Midbrain (tissue), 1 donor: Measurements from ENCODE around the gene MRPS31.
"Not testable (repeated sequence)": the region's sequence is repeated elsewhere in the genome, so short reads cannot be mapped to it uniquely, and the experiment has no call there.

Experiments
- DNase-seq: peaks from one replicate; lab custom pipeline; 2025; lab: John Stamatoyannopoulos, UW

The MRPS31 gene

GRCh38 chr13:40789275-40790153, 18.5 kb upstream of the MRPS31 start, which contains the start of gene SLC25A15:
Gene SLC25A15, plus strand, starts transcription at chr13:40789611. Its CDS starts 3,616 bp downstream, at chr13:40793227.
- DNase-seq, result peak; percentile 45

- not testable (repeated sequence) for DNase-seq
Measured at GRCh38 chr13:40788540-40789274, 17.7 kb upstream of the MRPS31 start.

GRCh38 chr13:40787062-40787461, 16.1 kb upstream of the MRPS31 start:
- no peak for DNase-seq

GRCh38 chr13:40786568-40786996, 15.6 kb upstream of the MRPS31 start:
- no peak for DNase-seq

- DNase-seq, result no peak
Measured at GRCh38 chr13:40784540-40784939, 13.6 kb upstream of the MRPS31 start.

GRCh38 chr13:40782971-40783370, 12.0 kb upstream of the MRPS31 start:
- DNase-seq, result not testable (repeated sequence)

GRCh38 chr13:40781717-40782116, 10.7 kb upstream of the MRPS31 start:
- DNase-seq, result peak; percentile 1

GRCh38 chr13:40780822-40781401, 9.9 kb upstream of the MRPS31 start:
- DNase-seq, result no peak

GRCh38 chr13:40779796-40780285, 8.9 kb upstream of the MRPS31 start:
- no peak for DNase-seq

- no peak for DNase-seq
Measured at GRCh38 chr13:40779049-40779448, 8.1 kb upstream of the MRPS31 start.

- DNase-seq, result no peak
Measured at GRCh38 chr13:40777809-40778175, 6.8 kb upstream of the MRPS31 start.

- peak; percentile 60 for DNase-seq
Measured at GRCh38 chr13:40777166-40777808, 6.3 kb upstream of the MRPS31 start.

- no peak for DNase-seq
Measured at GRCh38 chr13:40776681-40777165, 5.7 kb upstream of the MRPS31 start.

- DNase-seq, result no peak
Measured at GRCh38 chr13:40776232-40776631, 5.2 kb upstream of the MRPS31 start.

- no peak for DNase-seq
Measured at GRCh38 chr13:40774672-40775071, 3.7 kb upstream of the MRPS31 start.

- DNase-seq, result no peak
Measured at GRCh38 chr13:40772765-40773473, 1.9 kb upstream of the MRPS31 start.

GRCh38 chr13:40770609-40770933, 419 bp downstream of the MRPS31 start:
- DNase-seq, result no peak

- no peak for DNase-seq
Measured at GRCh38 chr13:40769970-40770369, 1.0 kb downstream of the MRPS31 start.

- DNase-seq, result no peak
Measured at GRCh38 chr13:40765602-40766001, 5.4 kb downstream of the MRPS31 start.

- no peak for DNase-seq
Measured at GRCh38 chr13:40764587-40765403, 6.2 kb downstream of the MRPS31 start.
